Stimulated activated CD8-positive, alpha-beta memory T cell treated with anti-CD3 and anti-CD28 coated beads, Interleukin-4, amount 100 ng/mL, for 24 hours (primary cell): ENCODE measurements around the gene NPIPB2.
"Not testable (repeated sequence)": the region's sequence is repeated elsewhere in the genome, so short reads cannot be mapped to it uniquely, and the experiment has no call there.

Experiments
- DNase-seq: peaks from one replicate; pipeline ENCODE4 v3.0.0-alpha.2; 2020; ENCODE audit warnings: low read depth

Gene NPIPB2

GRCh38 chr16:11957591-11958395 lies 15.9 kb upstream of the NPIPB2 start:
- DNase-seq: no peak

GRCh38 chr16:11956558-11956957 lies 14.7 kb upstream of the NPIPB2 start:
- no peak for DNase-seq

DNA sequence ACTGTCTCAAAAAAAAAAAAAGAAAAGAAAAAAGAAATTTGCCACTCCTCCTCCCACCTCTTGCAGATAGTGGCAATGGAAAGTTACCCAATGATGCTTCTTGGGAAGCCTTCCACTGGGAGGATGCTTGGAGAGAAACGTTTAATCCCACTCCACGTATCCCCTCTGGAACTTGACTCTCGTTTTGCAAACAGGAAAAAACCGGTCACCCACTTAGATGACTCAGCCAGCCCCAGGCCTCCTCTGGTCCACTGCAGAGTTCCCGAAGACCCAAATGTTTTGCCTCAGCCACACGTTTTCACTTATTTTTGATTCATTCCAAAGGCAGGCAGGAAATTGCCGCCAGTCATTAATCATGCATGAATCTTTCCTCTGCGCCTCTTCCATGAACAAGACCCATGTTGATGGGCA lies 13.9 kb upstream of the NPIPB2 start:
- DNase-seq: no peak

DNA sequence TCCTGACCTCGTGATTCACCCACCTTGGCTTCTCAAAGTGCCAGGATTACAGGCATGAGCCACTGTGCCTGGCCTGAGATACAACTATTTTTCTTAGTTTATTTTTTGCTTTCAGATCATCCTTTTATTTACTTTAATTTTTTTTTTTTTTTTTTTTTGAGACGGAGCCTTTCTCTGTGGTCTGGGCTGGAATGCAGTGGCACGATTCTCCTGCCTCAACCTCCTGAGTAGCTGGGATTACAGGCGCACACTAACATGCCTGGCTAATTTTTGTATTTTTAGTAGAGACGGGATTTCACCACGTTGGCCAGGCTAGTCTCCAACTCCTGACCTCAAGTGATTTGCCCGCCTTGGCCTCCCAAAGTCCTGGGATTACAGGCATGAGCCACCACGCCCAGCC lies 11.7 kb upstream of the NPIPB2 start:
- not testable (repeated sequence) for DNase-seq

DNA sequence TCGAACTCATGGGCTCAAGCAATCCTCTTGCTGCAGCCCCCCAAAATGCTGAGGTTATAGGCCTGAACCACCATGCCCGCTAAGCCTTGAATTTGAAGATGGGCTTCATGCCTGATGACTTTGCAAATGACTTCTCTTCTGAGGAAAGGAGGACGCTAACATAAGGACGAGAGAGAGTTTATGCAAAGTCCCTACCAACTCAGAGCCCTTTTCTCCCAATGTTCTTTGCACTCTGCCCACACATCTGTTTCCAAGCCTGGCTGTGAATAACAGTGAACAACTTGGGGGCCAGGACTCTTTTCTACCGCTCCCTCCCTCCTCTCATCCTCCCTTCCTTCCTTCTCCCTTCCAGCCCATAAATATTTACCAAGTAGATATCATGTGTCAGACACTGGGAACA lies 8.5 kb upstream of the NPIPB2 start:
- DNase-seq: no peak

DNA sequence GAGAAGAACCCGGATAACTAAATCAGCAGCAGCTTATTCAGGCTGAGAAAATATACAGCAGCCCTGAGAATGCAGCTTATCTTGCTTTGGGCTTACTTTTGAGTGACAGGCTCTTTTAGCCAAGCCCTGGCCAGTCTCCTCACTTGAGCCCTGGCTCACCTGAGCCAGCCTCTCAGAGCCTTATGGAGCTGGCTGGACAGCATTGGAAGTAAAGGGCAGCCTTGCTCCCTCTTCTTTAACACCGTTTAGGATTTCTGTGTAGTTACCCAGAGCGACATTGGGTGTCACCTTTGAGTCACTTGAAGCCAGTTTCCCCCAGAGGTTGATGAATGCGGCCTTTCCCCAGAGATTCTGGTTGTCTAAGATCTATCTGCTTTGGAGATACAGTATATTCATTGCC lies 7.7 kb upstream of the NPIPB2 start:
- no peak for DNase-seq

DNA sequence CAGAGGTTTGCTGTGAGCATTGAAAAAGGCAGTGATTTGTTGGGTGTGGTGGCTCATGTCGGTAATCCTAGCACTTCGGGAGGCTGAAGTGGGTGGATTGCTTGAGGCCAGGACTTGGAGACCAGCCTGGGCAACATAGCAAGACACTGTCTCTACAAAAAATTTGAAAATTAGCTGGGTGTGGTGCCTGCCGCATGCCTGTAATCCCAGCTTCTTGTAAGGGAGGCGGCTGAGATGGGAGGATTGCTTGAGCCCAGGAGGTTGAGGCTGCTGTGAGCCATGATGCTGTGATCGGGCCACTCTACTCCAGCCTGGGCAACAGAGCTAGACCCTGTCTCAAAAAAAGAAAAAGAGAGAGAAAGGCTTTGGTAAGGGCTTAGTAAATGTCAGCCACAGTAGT lies 7.0 kb upstream of the NPIPB2 start:
- no peak for DNase-seq

DNA sequence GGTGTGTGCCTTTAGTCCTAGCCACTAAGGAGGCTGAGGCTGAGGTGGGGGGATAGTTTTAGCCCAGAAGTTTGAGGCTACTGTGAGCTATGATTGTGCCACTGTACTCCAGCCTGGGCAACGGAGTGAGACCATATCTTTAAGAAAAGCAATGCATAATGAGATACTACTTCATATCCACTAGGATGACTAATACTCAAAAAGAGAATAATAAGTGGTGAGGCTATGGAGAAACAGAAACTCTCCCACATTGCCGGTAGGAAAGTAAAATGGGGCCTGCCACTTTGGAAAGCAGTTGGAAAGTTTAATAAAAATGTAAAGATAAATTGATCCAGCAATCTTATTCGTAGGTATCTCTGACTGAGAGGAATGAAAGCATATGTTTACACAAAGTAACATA lies 4.6 kb upstream of the NPIPB2 start:
- DNase-seq: no peak

- DNase-seq: not testable (repeated sequence)
Observed at GRCh38 chr16:11927350-11927749, 14.5 kb downstream of the NPIPB2 start.

GRCh38 chr16:11924046-11924445 lies 17.8 kb downstream of the NPIPB2 start:
- not testable (repeated sequence) for DNase-seq

- DNase-seq: no peak
Observed at GRCh38 chr16:11916524-11917285, 25.1 kb downstream of the NPIPB2 start.

DNA sequence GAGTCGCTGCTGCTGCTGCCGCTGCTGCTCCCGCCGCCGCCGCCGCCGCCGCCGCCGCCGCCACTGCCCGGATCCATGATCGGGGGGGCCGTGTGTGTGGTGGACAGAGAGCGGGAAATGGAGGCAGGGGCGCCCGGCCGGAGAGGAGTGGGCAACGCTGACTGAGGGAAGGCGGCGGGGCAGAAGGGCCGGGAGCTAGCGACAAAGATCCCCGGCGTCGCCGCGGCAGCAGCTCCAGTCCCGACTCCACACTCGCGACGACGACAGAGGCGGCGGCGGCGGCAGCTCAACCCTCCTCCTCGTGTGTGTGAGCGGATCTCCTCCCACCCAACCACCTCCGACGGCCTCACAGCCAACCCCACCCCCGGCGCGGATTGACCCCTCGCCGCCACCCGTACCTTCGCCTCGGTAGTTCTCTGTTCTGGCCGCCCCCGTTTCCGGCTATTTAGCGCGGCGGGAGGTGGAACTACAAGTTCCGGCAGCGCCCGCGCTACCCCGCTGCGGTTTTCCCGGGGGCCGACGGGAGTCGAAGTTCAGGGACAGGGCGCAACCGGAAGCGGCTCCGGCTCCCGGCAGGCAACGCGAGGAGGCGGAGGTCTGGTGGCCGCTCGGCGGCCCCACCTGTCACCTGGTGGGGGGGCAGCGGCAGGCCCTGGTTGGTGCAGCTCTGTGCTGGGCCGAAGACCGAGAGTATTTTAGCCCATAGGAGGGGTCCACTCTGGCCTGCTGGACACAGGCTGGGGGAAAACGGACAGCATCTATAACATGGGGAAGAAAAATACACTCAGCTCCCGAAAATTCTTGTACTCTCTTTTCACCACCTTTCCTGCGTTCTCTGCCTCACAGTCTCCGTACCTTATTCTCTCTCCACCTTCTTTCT lies 26.0 kb downstream of the NPIPB2 start, which contains the start of gene GSPT1:
Gene GSPT1 (minus strand): TSS at position 313 of the 880 bp plus-strand sequence. CDS start 236 bp downstream, at position 77.
- peak; percentile 99 for DNase-seq

- peak; percentile 18 for DNase-seq
Observed at GRCh38 chr16:11915114-11915643, 26.7 kb downstream of the NPIPB2 start.

DNA sequence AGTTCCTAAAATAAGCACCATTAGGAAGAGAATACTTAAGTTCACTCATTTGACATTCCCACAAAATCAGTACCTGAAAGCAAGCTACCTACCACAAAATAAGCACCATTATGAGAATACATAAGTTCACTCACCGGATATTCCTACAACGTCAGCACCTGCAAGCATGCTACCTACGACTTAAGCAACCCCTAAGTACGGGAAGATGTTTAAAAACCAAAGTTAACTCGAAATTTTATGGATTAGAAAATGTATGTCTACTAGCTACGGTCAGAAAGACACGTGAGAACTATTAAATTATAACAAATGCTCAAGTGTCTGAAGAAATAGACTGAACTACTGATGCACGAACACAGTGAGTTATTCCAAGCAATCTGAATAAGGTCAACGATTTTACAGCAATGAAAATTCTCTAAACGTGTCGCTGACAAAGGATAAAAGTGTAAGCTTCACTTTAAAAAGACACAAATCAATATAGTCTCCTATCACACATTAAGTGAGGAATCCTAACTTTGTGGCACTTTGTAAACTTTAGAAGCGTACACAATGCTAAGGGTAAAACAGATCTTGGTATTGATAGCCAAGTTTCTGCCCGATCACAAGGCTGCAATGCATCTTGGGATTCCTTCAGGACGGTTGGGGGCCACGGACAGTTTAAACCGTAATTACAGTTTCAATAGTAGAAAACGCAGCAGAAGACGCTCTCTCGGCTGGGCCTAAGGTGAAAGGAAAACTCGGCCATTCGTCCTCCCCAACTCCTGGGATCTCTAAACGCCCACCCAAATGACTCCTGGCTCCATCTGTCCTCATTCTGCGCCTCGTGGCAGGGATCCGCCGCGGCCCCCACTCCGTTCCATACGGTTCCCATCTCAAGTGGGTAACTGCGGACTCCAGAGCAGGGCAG lies 27.4 kb downstream of the NPIPB2 start:
- DNase-seq: no peak

GRCh38 chr16:11913425-11914079 lies 28.3 kb downstream of the NPIPB2 start:
- DNase-seq: no peak

DNA sequence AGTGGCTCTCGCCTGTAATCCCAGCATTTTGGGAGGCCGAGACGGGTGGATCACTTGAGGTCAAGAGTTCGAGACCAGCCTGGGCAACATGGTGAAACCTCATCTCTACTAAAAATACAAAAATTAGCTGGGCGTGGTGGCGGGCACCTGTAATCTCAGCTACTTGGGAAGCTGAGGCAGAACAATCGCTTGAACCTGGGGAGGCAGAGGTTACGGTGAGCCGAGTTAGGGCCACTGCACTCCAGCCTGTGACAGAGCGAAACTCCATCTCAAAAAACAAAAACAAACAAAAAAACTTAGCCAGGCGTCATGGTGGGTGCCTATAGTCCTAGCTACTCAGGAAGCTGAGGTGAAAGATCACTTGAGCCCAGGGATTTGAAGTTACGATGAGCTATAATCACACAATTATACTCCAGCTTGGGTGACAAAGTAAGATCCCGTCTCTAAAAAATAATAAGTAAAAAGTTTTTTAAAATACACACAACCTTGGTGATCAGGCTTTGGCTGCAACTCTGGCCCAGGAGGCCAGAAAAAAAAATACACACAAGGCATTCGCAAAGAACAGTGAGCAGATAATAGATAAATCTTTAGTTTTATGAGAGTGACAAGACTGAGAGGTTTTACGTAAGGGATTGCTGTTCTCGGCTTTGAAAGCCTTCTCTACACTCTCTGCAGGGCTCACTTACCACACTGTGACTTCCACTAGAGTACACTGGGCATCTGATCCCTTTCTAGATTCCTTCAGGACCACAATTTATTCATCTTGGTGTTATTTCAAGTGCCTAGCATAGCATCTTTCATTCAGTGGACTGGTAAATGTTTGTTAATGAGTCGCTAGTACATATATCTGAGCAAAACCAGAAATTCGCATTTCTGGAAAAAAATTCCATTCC lies 31.9 kb downstream of the NPIPB2 start:
- no peak for DNase-seq

GRCh38 chr16:11907160-11907970 lies 34.5 kb downstream of the NPIPB2 start:
- no peak for DNase-seq

- DNase-seq: no peak
Observed at GRCh38 chr16:11903906-11904305, 37.9 kb downstream of the NPIPB2 start.
